Activated T-helper 1 cell treated with Interleukin-2 at 50 U/mL for 16 hours (primary cell): ENCODE measurements around the gene USP48.

Experiments used
- DNase-seq: peaks from one replicate; pipeline ENCODE4 v3.0.0-alpha.2; 2020; ENCODE audit warnings: low read depth

Gene USP48

GRCh38 chr1:21749109-21749508, 33.8 kb downstream of the USP48 start:
- DNase-seq = no peak

DNA sequence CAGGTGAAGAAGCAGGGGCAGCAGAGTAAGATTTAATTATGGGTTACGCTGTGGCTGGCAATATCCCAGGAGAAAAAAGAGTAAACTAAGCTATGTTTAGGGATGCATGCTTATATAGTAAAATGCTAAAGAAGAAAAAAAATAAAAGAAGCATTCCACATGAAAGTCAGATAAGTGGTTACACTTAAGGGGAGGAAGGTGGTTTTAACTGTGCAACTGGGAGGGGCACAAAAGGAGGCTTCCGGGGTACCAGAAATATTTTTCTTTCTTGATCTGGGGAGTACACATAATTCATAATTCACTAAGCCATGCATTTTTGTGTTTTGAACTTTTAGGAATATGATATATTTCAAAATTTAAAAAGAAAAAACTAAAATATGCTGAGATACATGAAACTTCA, 39.5 kb downstream of the USP48 start:
- DNase-seq = no peak

DNA sequence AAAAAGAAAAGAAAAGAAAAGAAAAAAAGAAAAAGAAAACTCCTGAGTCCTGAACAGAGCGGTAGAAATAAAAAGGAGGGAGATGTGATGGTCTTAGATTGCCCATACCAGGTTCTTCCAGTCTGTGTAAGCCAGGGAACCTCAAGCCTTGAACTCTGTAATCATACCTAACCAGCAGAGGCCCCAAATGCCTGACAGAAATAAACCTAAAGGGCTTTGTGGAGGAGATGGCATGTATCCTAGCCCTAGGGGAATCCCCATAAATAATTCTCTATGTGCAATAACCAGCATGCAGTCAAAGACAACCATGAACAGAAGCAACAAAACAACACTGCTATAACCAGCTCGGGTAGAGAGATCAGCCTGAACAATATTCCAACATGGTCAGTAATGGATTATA, 40.4 kb downstream of the USP48 start:
- DNase-seq = no peak

DNA sequence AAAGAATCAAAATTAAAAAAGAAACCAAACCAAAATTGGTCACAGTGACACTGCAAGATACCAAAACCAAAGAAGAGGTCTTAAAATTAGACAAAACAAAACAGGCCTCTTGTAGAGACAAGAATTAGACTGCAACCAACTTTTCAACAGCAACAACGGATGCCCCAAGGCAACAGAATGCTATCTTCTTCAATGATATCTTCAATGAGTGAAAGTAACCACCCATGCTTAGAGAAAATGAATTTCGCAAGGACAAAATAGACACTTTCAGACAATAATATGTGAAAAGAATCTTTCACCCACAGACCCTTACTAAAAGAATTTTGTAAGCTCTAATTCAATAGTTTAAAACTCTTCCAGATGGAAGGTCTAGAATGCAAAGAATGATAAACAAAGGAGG, 41.7 kb downstream of the USP48 start:
- no peak for DNase-seq

DNA sequence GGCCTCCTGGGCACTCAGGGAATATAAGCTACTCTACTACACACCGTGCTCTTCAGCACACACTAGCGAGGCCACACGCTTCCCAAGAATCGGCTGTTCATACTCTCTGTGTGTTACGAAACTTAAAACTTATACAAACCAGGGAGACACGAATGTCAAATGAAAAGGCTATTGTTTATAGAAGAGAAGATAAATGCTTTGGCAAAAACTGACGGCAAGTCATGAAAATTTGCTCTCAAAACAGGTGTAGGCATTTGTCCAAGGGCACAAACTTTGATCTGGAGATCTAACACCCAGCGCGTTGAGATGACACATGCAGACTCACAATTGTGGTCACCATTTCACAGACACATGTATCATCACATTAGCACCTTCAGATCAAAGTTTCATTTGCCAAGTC, 46.1 kb downstream of the USP48 start:
- DNase-seq = no peak

- no peak for DNase-seq
Measured at GRCh38 chr1:21736011-21736410, 46.9 kb downstream of the USP48 start.

DNA sequence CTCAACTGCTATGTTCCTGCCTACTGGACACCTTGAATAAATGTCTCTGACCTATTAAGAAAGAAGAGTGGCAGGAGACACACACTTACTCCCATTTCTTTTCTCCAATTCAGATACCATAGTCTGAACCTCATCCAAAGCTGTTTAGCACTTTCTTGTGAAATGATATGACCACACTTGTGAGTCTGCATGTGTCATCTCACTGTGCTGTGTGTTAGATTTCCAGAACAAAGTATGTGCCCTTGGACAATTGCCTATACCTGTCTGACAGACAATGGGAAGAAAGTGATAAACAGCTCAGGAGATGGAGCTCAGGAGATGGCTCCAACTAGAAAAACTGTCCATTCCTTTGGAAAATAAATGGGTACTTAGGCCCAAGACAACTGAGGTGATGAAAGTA, 48.4 kb downstream of the USP48 start:
- no peak for DNase-seq

- DNase-seq = no peak
Measured at GRCh38 chr1:21732664-21733063, 50.3 kb downstream of the USP48 start.

- DNase-seq = no peak
Measured at GRCh38 chr1:21725748-21726392, 57.1 kb downstream of the USP48 start.

- DNase-seq = no peak
Measured at GRCh38 chr1:21724570-21724969, 58.4 kb downstream of the USP48 start.

GRCh38 chr1:21724098-21724497, 58.9 kb downstream of the USP48 start:
- no peak for DNase-seq

DNA sequence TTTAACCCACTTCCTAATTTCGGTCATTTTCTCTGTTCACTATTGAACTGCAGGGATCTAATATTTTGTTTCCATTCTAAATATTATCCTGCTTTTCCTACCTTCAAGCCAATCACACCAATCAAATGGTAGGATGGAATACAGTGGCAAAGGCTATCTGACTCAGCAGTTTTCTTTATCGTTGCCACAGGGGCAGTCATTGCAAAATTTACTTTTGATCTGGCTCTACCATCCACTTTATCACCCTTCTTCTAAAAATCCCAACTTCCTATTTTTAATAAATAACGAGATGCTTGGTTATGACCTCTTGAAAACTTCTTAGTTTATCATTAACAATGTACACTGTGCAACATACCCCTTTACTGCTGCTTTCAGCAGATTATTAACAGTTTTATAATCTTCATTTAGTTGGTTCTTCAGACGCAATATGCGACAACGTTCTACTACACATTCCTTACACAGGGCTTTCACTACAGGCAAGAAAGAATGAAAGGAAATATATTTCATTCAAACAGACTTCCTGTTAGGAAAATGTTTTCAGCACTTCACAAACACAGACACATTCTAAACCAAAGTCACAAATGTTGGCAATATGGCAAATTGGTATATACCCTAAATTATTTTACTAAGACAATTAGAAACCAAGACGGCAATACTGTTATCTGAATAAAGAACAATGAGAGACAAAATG, 61.5 kb downstream of the USP48 start:
- no peak for DNase-seq

GRCh38 chr1:21716169-21716568, 66.8 kb downstream of the USP48 start:
- DNase-seq = no peak

DNA sequence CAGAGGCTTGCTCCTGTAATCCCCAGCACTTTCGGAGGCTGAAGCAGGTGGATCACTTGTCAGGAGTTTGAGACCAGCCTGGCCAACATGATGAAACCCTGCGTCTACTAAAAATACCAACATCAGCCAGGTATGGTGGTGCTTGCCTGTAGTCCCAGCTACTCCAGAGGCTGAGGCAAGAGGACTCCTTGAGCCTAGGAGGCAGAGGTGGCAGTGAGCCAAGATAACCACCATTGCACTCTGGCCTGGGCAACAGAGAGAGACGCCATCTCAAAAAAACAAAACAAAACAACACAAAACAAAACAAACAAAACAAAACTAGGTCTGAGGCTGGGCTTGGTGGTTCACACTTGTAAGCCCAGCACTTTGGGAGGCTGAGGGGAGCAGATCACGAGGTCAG, 75.1 kb downstream of the USP48 start:
- DNase-seq = no peak

DNA sequence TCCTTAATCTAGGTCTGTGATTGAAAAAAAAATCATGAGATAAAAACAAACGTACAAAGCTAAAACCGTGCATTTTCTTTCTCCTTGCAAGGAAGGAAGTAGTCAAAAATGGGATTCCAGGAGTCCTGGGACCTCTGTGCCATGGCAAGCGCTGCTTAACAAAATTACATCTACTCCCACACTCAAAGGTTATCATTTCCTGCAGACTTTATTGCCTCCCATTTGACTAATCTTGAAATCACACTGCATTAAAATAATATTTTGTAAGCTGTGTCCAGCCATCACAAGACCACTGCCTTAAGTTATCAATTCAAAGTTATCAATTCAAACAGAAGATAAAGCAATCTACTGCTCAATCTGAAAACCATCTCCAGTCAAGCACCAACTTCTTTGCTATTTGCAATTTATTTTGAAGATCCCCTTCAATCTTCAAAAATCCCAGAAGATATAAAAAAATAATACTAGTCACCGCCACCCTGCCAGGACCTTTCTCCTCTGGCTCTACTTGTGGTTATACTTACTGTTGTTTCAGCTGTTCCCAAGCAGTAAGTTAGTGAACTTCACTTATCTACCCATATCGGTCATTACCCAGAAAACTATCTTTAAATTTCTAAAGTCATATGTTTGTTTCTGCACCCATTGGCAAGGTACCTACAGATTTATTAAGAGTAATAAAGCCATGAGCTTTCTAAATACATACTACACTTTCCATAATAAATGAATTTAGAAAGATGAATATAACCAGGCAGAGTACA, 75.7 kb downstream of the USP48 start:
- DNase-seq = no peak

DNA sequence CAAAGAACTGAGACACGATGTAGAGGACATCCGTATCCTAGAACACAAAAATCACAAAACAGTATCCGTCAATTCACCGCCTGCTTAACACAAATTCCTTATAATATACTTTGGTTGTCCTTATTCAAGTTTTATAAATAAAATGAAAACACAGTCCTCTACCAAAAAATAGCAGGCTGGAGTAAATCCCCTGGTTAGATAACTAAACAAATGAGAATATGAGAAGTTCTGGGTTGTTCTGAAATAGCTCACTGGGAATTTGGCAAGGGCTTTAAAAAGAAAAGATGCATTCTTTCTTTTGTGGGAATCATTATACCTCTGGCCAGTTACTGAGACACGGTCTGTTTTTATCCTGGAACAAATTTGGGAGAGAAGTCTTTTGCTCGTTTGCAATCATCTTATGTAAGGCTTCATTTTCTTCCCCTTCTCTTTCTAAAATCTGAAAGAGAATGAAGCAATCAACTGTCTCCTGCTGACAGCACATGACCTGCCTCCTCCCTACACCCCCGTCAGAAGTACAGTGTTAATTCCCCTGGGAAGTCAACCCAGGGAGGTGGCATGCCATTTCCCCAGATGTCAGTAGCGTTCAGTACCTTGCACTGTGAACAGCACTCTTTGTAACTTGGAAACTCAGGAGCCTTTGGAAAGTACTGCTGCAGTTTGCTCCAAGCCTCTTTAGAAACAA, 76.7 kb downstream of the USP48 start:
- DNase-seq = no peak

GRCh38 chr1:21705303-21705980, 77.5 kb downstream of the USP48 start:
- DNase-seq = no peak

GRCh38 chr1:21704145-21704544, 78.8 kb downstream of the USP48 start:
- DNase-seq = no peak

- no peak for DNase-seq
Measured at GRCh38 chr1:21703318-21703963, 79.5 kb downstream of the USP48 start.

- DNase-seq = no peak
Measured at GRCh38 chr1:21702780-21703179, 80.2 kb downstream of the USP48 start.

GRCh38 chr1:21701401-21701800, 81.5 kb downstream of the USP48 start:
- no peak for DNase-seq

DNA sequence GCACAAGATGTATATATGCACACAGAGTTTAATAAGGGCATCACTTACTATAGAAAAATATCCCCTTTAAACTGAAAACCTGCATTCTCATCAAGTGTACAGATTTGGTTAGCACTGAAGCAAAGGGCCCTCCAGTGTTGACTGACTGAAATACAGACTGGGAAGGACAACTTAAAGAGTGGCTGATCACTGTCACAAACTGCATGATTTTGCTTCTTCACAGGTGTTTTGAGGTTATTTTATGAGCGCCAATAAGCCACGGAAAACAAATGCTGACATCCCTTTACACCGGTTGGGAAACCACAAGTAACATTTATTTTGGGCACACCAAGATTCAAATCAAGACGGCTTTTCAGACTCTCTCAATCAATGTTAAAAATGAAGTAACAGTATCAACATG, 82.9 kb downstream of the USP48 start:
- no peak for DNase-seq
